ENCODE data around the gene HOXA4. TPM values are rescaled to one million over a fixed set of nuclear protein-coding genes. Genes with fewer than 3 reads are reported as not detected.

HOXA4 gene
- total and polyA plus RNA-seq, 7 donors = 1.8 to 4.8 (median 2.9) TPM; not detected in 1

- no peaks in the 10 kb centered on the region for H3K9me3 ChIP-seq
- intact Hi-C loops (cut with DNase I) = loop anchor here (2.0 to 5.0 kb wide), 3 partner anchors 15 to 1308 kb away; partner anchors contain the start of gene HOXA2
- peak within 1 kb of the TSS; percentile 80 to 85 (median 82) for H3K4me3 ChIP-seq
- TF ChIP-seq EP300 (IDR thresholded peaks at IDR 0.05) (no peak), POLR2AphosphoS5 (IDR thresholded peaks at IDR 0.05) (peak; percentile 74 to 92 (median 86)), CTCF (IDR thresholded peaks at IDR 0.05) (peak in 2 of 4 experiments; percentile 22 to 24), POLR2A (IDR thresholded peaks at IDR 0.05) (peak; percentile 50 to 59)
- peak; percentile 97 for DNase-seq
- H3K27me3 ChIP-seq = no peaks in the 10 kb centered on the region
- H3K4me1 ChIP-seq = peaks cover 0 to 50% (median 42%) of the 10 kb centered on the region in 4 donors
- H3K36me3 ChIP-seq = no peaks in the 10 kb centered on the region
- 1 to 2% methylated on average over 82 of the region's 82 CpGs for WGBS, 2 donors
- peak within 1 kb of the TSS in 3 of 4 donors; percentile 97 to 98 (median 98) for H3K27ac ChIP-seq
These were observed 34.8 kb upstream of the HOXA4 start, which contains the start of gene HOXA9 for GRCh38 chr7:27165089-27165995. Gene HOXA9 (minus strand): TSS chr7:27165537. CDS start chr7:27165457, 80 bp downstream.

- Histone ChIP-seq H3K9me3 (no peaks in the 10 kb centered on the region), H3K4me1 (peaks cover 0 to 52% (median 44%) of the 10 kb centered on the region in 4 donors), H3K27ac (peak overlapping the region in 3 of 4 donors; percentile 97 to 98 (median 98)), H3K4me3 (peak overlapping the region; percentile 80 to 85 (median 82)), H3K27me3 (no peaks in the 10 kb centered on the region), H3K36me3 (no peaks in the 10 kb centered on the region)
- intact Hi-C loops (cut with DNase I) = loop anchor here (2.0 to 5.0 kb wide), 3 partner anchors 14 to 1307 kb away; partner anchors contain the start of gene HOXA2
- WGBS, 2 donors = 1 to 3% methylated on average over 47 of the region's 47 CpGs
- peak; percentile 87 for DNase-seq
- peak in 1 of 4 experiments; percentile 43 for TF ChIP-seq CTCF (IDR thresholded peaks at IDR 0.05)
- TF ChIP-seq POLR2AphosphoS5 (IDR thresholded peaks at IDR 0.05) = peak in 2 of 4 donors; percentile 40 to 61
- no peak for TF ChIP-seq POLR2A (IDR thresholded peaks at IDR 0.05)
These were observed 34.0 kb upstream of the HOXA4 start for GRCh38 chr7:27164367-27165088.

GRCh38 chr7:27164045-27164366, 33.4 kb upstream of the HOXA4 start:
- DNase-seq = no peak
- 4 to 17% methylated on average over 12 of the region's 12 CpGs for WGBS, 2 donors
- intact Hi-C loops (cut with DNase I) = loop anchor here (2.0 kb wide), 1 partner anchor 13 kb away; no protein-coding TSS in a partner anchor
- no peaks in the 10 kb centered on the region for H3K27me3 ChIP-seq
- H3K9me3 ChIP-seq = no peaks in the 10 kb centered on the region
- peak overlapping the region in 3 of 4 donors; percentile 97 to 98 (median 98) for H3K27ac ChIP-seq
- peak overlapping the region; percentile 80 to 85 (median 82) for H3K4me3 ChIP-seq
- no peak for TF ChIP-seq POLR2A (IDR thresholded peaks at IDR 0.05)
- no peak for TF ChIP-seq POLR2AphosphoS5 (IDR thresholded peaks at IDR 0.05)
- TF ChIP-seq EP300 (IDR thresholded peaks at IDR 0.05) = no peak
- no peak for TF ChIP-seq CTCF (IDR thresholded peaks at IDR 0.05)
- no peaks in the 10 kb centered on the region for H3K36me3 ChIP-seq
- H3K4me1 ChIP-seq = peaks cover 0 to 52% (median 44%) of the 10 kb centered on the region in 4 donors

- WGBS, 2 donors = 6 to 23% methylated on average over 24 of the region's 24 CpGs
- Histone ChIP-seq H3K4me1 (peaks cover 0 to 52% (median 44%) of the 10 kb centered on the region in 4 donors), H3K9me3 (no peaks in the 10 kb centered on the region), H3K36me3 (no peaks in the 10 kb centered on the region), H3K27ac (peak overlapping the region in 3 of 4 donors; percentile 97 to 98 (median 98)), H3K4me3 (peak overlapping the region; percentile 80 to 85 (median 82)), H3K27me3 (no peaks in the 10 kb centered on the region)
- intact Hi-C loops (cut with DNase I) = loop anchor here (2.0 kb wide), 1 partner anchor 13 kb away; no protein-coding TSS in a partner anchor
- DNase-seq = peak; percentile 67
- no peak for TF ChIP-seq POLR2AphosphoS5 (IDR thresholded peaks at IDR 0.05)
- TF ChIP-seq EP300 (IDR thresholded peaks at IDR 0.05) = no peak
- no peak for TF ChIP-seq POLR2A (IDR thresholded peaks at IDR 0.05)
- TF ChIP-seq CTCF (IDR thresholded peaks at IDR 0.05) = no peak
These were observed 32.9 kb upstream of the HOXA4 start for GRCh38 chr7:27163288-27164044.
